NCI-H146 treated with DMSO at 0.1 percent for 48 hours (cell line): Measurements from ENCODE around the gene LAMA3.
A peak's percentile ranks its signal among the peaks of the same experiment; 100 is the strongest.

Experiments used
- DNase-seq: peaks from one replicate; lab custom pipeline; 2025; ENCODE audit not compliant: unreplicated experiment; lab: John Stamatoyannopoulos, UW

Gene LAMA3

DNA sequence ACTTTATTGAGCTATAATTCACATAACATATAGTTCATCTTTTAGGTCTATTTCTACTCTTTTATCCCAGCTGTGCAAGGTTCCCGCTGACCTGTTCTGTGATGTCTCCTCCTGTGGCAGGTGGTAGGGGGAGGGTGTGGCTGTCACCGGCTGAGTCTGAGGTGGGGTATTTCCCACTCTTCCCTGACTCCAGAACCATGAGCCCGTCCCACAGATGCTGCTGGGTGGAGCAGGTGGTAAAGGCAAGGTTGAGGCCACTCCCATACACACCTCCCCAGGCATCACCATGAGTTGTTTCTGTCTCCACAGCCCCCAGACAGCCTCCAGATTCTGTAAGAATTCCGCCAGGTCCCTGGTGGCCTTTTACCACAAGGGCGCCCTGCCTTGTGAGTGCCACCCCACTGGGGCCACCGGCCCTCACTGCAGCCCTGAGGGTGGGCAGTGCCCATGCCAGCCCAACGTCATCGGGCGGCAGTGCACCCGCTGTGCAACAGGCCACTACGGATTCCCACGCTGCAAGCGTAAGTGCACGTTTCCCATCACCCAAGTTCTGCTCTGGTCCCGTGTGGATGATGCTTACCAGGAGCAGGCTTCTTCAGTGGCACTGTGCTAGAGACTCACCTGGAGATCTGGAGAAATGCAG is 156.9 kb downstream of the LAMA3 start:
- no peak for DNase-seq

- DNase-seq: no peak
These were observed 158.2 kb downstream of the LAMA3 start for GRCh38 chr18:23847321-23847986.

DNA sequence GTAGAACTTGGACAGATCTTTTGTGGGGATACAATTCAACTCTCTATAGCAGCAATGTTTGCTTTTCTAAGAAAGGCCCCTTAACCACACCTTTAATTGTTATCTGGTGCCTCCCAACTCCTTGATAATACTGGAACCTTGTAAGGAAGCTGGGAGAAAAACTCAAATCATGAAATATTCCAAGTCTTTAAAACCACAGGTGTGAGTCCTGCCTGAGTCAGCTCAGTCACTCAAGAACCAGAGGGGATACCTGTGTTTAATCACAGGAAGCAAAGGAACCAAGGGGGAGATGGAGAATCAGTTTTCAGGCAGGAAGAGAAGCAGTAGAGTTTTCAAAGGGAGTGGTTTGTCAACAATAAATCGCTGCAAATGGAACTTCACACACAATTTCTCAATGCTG is 159.9 kb downstream of the LAMA3 start:
- DNase-seq: no peak

GRCh38 chr18:23850215-23850614 is 161.0 kb downstream of the LAMA3 start:
- DNase-seq: no peak

DNA sequence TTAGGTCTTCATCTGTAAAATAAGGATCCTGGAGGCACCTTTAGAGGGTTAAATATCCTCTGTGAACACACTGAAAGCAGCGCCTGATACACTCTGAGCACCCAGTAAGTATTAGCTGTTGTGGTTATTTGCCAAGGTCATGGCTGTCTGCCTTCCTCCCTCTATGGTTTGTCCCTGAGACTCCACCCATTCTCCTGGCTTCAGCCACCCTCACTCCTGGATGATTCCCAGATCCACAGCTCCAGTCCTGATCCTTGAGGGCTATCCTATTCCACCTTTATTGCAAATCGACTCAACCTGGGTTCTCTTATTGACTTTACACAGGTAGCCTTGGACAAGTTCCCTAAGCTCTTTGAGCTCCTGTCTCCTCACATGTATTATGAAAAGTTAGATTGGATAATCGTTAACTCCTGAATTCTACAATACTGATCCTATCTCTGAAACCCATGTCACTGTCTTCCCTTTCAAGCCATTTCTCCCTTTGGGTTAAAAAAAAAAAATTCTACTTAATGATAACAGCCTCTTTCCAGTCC is 162.3 kb downstream of the LAMA3 start:
- no peak for DNase-seq

GRCh38 chr18:23852236-23853045 is 163.2 kb downstream of the LAMA3 start:
- no peak for DNase-seq

- no peak for DNase-seq
These were observed 164.4 kb downstream of the LAMA3 start for GRCh38 chr18:23853448-23854195.

DNA sequence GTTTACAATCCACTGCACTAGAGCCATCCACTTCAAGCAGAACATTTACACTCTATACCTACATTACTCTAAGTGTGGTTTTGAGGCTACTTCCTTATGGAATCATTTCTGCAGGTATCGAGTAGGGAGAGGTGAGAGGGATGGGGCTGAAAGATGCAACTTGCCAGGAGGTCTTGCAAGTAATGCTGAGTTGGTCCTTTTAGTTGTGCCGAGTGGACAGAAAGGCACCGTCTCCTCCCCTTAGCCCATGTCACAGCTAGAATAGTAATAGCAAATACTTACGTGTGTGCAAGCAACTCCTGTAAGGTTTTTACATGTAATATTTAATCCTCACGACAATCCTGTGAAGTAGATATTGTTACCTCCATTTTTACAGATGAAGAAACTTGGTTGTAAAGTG is 166.5 kb downstream of the LAMA3 start:
- DNase-seq: no peak

GRCh38 chr18:23856466-23857163 is 167.4 kb downstream of the LAMA3 start:
- DNase-seq: no peak

DNA sequence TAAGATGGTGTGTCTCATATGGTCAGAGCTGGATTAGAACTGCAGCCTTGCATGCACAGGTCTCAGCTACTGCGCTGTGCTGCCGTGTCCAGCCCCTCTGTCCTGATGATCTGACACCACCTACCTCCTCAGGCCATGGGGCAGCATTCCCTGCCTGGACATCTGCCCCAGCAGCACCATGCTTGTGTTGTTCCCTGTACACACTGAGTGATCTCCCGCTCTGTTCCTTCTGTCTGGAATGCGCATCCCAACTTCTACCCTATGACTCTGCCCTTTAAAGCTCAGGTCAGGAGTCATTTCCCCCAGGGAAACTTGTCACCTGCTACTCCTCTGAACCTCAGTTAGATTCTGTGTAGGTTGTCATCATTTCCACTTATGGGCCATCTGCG is 167.9 kb downstream of the LAMA3 start:
- DNase-seq: no peak

DNA sequence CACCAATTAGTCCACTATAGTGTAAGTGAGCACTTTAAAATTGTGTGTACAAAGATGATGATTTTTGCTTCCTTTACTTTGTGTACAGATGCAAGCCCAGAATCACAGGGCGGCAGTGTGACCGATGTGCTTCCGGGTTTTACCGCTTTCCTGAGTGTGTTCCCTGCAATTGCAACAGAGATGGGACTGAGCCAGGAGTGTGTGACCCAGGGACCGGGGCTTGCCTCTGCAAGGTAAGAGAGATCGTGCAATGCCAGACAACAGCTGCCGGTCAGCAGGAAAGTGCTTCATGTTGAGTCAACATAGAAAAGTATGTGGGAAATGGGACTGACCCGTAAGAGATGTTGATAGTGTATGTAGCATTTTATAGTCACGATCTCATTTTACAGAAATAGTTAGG is 168.5 kb downstream of the LAMA3 start:
- DNase-seq: no peak

DNA sequence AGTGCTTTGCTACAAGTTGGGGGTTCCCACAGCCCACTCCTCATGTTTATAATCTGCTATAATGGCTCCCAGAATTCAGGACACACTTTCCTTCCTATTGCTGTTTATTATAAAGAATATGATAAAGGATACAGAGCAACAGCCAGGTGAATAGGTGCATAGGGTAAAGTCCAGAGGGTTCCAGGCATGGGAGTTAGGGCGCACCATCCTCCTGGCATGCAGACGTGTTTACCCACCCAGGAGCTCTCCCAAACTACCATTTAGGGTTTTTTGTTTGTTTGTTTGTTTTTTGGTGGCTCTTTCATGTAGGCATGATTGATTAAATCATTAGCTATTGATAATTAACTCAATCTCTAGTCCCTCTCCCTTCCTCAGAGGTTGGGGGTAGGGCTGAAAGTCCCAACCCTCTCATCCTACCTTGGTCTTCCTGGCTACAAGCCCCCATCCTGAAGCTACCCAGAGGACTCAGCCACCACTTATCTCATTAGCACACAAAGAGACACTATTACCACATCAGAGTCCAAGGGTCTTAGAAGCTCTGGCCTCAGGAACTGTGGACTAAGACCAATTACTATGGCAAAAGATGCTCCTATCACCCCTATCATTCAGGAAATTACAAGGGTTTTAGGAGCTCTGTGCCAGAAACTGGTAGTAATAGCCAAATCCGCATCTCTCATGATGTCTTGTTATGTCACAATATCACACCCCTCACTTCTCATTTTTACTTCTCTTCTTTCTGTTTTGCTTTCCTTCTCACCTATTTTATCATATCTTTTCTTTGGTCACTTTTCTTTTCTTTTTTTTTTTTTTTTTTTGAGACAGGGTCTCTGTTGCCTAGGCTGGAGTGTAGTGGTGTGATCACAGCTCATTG is 170.4 kb downstream of the LAMA3 start:
- DNase-seq: no peak

- DNase-seq: no peak
These were observed 172.1 kb downstream of the LAMA3 start for GRCh38 chr18:23861326-23861725.

DNA sequence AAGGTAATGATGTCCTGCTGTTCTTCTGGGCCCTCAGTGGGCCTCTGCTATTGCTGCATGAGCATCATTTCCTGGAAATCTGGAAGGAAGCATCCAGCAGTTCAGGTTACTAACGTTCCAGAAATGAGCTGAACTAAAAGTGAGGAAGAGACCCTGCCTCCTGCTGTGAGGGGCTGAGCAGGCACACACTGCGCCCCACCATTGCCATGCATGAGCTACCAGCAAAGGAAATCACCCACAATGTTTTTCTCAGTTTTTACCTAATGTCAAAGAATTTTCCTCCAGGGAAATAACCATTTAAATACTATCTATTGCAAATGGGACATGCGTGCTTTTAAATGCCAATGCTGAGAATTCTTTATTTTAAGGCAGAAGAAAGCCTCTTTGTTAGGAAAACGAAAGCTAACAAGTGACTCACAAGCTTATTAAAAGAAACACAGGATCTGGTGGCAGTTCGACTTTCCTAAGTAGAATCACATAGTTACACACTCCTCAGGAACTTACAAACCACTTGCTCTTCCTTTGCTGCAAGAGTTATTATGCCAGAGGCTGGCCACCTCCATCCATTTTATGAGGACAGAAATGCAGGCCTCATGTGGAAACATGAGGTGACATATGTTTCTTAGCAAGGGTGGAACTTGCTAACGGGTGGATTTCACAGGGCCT is 172.7 kb downstream of the LAMA3 start:
- DNase-seq: no peak

DNA sequence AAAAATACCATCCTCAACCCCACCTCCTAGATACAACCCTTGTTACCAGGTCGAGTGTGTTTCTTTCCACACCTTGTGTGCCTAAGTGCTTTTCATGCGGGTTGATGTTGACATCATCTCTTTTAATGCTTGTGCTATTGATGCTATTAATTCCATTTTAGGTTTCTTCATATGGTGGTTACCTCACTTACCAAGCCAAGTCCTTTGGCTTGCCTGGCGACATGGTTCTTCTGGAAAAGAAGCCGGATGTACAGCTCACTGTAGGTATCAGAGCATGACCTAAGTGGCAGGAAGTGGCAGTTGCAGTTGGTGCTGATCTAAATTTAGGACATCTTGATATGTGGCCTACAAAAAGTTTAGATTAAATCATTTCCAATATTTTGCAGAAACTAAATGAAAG is 175.4 kb downstream of the LAMA3 start:
- DNase-seq: no peak

DNA sequence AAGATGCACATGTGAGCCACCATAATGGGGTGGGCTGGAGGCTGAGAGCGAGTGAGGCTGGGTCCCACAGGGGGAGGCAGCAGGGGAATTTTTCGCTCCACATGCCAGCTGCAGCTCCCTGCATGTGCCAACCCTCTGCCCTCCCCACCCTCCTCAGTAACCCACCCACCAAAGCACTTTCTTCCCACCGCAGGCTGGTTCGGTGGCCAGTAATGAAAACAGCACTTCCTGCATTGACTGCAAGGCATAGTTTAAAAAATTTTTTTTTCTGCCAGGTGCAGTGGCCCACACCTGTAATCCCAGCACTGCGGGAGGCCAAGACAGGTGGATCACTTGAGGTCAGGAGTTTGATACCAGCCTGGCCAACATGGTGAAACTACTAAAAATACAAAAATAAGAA is 177.8 kb downstream of the LAMA3 start:
- peak; percentile 86 for DNase-seq

GRCh38 chr18:23868136-23868785 is 179.0 kb downstream of the LAMA3 start:
- DNase-seq: no peak

GRCh38 chr18:23870676-23871380 is 181.6 kb downstream of the LAMA3 start:
- DNase-seq: no peak
